ENCODE measurements around the gene GRB2.
A peak's percentile ranks its signal among the peaks of the same experiment; 100 is the strongest.

GRB2 gene

GRCh38 chr17:75416006-75416405 lies 10.5 kb upstream of the GRB2 start:
- Histone ChIP-seq H3K9ac (ENCODE audit: low read length) (no peak overlapping the region), H3K79me2 (ENCODE audit: low read length) (no peaks in the 10 kb centered on the region), H4K20me1 (ENCODE audit: insufficient read depth, low read length) (no peaks in the 10 kb centered on the region), H3K27me3 (ENCODE audit: low read depth, low read length) (peaks cover 10% of the 10 kb centered on the region; the same call in 1 of the 2 replicates), H3K4me2 (ENCODE audit: low read length) (no peak overlapping the region), H3K27ac (ENCODE audit: low read length) (no peak overlapping the region), H2AFZ (ENCODE audit: low read depth, low read length) (no peak overlapping the region), H3K9me3 (ENCODE audit: insufficient read depth, low read length) (no peaks in the 10 kb centered on the region), H3K4me3 (ENCODE audit: low read length) (no peak overlapping the region), H3K36me3 (replicated peaks; ENCODE audit: low read depth, low read length) (no peaks in the 10 kb centered on the region), H3K4me1 (ENCODE audit: low read length) (peaks cover 10% of the 10 kb centered on the region)
- no peak for TF ChIP-seq CTCF (IDR thresholded peaks at IDR 0.05; ENCODE audit: low read depth, low read length)
- no peak for TF ChIP-seq EZH2phosphoT487 (IDR thresholded peaks at IDR 0.05; ENCODE audit: low read depth)

- no peak overlapping the region for H3K4me2 ChIP-seq (ENCODE audit: low read length)
- no peaks in the 10 kb centered on the region for H3K79me2 ChIP-seq (ENCODE audit: low read length)
- H3K4me1 ChIP-seq (ENCODE audit: low read length) = peaks cover 10% of the 10 kb centered on the region
- no peak overlapping the region for H3K9ac ChIP-seq (ENCODE audit: low read length)
- H2AFZ ChIP-seq (ENCODE audit: low read depth, low read length) = no peak overlapping the region
- H3K27me3 ChIP-seq (ENCODE audit: low read depth, low read length) = peaks cover 10% of the 10 kb centered on the region; the same call in 1 of the 2 replicates
- TF ChIP-seq EZH2phosphoT487 (IDR thresholded peaks at IDR 0.05; ENCODE audit: low read depth) = no peak
- TF ChIP-seq CTCF (IDR thresholded peaks at IDR 0.05; ENCODE audit: low read depth, low read length) = no peak
- H4K20me1 ChIP-seq (ENCODE audit: insufficient read depth, low read length) = no peaks in the 10 kb centered on the region
- no peak overlapping the region for H3K27ac ChIP-seq (ENCODE audit: low read length)
- no peaks in the 10 kb centered on the region for H3K9me3 ChIP-seq (ENCODE audit: insufficient read depth, low read length)
- H3K36me3 ChIP-seq (replicated peaks; ENCODE audit: low read depth, low read length) = no peaks in the 10 kb centered on the region
- H3K4me3 ChIP-seq (ENCODE audit: low read length) = no peak overlapping the region
Measured at GRCh38 chr17:75414488-75414887, 9.0 kb upstream of the GRB2 start.

GRCh38 chr17:75412455-75413317 lies 7.2 kb upstream of the GRB2 start:
- no peaks in the 10 kb centered on the region for H3K36me3 ChIP-seq (replicated peaks; ENCODE audit: low read depth, low read length)
- peak overlapping the region; percentile 63 for H3K4me3 ChIP-seq (ENCODE audit: low read length)
- no peaks in the 10 kb centered on the region for H4K20me1 ChIP-seq (ENCODE audit: insufficient read depth, low read length)
- peak overlapping the region; percentile 70 for H3K4me2 ChIP-seq (ENCODE audit: low read length)
- no peak overlapping the region for H3K27ac ChIP-seq (ENCODE audit: low read length)
- TF ChIP-seq EZH2phosphoT487 (IDR thresholded peaks at IDR 0.05; ENCODE audit: low read depth) (no peak), CTCF (IDR thresholded peaks at IDR 0.05; ENCODE audit: low read depth, low read length) (peak; percentile 84)
- peak overlapping the region; percentile 88 for H2AFZ ChIP-seq (ENCODE audit: low read depth, low read length)
- H3K4me1 ChIP-seq (ENCODE audit: low read length) = peaks cover 15% of the 10 kb centered on the region
- no peaks in the 10 kb centered on the region for H3K79me2 ChIP-seq (ENCODE audit: low read length)
- peak overlapping the region; percentile 42 for H3K9ac ChIP-seq (ENCODE audit: low read length)
- no peaks in the 10 kb centered on the region for H3K9me3 ChIP-seq (ENCODE audit: insufficient read depth, low read length)
- peaks cover 10% of the 10 kb centered on the region; the same call in 1 of the 2 replicates for H3K27me3 ChIP-seq (ENCODE audit: low read depth, low read length)

GRCh38 chr17:75411328-75412067 lies 6.0 kb upstream of the GRB2 start:
- Histone ChIP-seq H3K9me3 (ENCODE audit: insufficient read depth, low read length) (no peaks in the 10 kb centered on the region), H3K9ac (ENCODE audit: low read length) (no peak overlapping the region), H4K20me1 (ENCODE audit: insufficient read depth, low read length) (no peaks in the 10 kb centered on the region), H3K79me2 (ENCODE audit: low read length) (no peaks in the 10 kb centered on the region), H3K4me1 (ENCODE audit: low read length) (peaks cover 18% of the 10 kb centered on the region), H3K27ac (ENCODE audit: low read length) (no peak overlapping the region), H2AFZ (ENCODE audit: low read depth, low read length) (no peak overlapping the region), H3K27me3 (ENCODE audit: low read depth, low read length) (peaks cover 10% of the 10 kb centered on the region; the same call in 1 of the 2 replicates), H3K36me3 (replicated peaks; ENCODE audit: low read depth, low read length) (no peaks in the 10 kb centered on the region), H3K4me2 (ENCODE audit: low read length) (no peak overlapping the region), H3K4me3 (ENCODE audit: low read length) (no peak overlapping the region)
- TF ChIP-seq EZH2phosphoT487 (IDR thresholded peaks at IDR 0.05; ENCODE audit: low read depth) = no peak
- no peak for TF ChIP-seq CTCF (IDR thresholded peaks at IDR 0.05; ENCODE audit: low read depth, low read length)
